Hematopoietic multipotent progenitor cell (in vitro differentiated cells): Measurements from ENCODE around the gene ELAC1. TPM values are rescaled to one million over a fixed set of nuclear protein-coding genes. Genes with fewer than 3 reads are reported as not detected.
"Not testable (repeated sequence)": the region's sequence is repeated elsewhere in the genome, so short reads cannot be mapped to it uniquely, and the experiment has no call there.

Experiments
- DNase-seq, 3 donors: peaks; one replicate each; pipeline ENCODE4 v3.0.0-alpha.2; 2011 to 2015; ENCODE audit warnings: low read depth in 2 of 3, low spot score in 2 of 3
- total RNA-seq: library from RNA; depleted of rRNA; stranded (reverse); fragments of >200 nt; gene quantifications from one replicate; pipeline ENCODE4 v1.2.3, GENCODE V29; 2012

ELAC1 gene, protein sequence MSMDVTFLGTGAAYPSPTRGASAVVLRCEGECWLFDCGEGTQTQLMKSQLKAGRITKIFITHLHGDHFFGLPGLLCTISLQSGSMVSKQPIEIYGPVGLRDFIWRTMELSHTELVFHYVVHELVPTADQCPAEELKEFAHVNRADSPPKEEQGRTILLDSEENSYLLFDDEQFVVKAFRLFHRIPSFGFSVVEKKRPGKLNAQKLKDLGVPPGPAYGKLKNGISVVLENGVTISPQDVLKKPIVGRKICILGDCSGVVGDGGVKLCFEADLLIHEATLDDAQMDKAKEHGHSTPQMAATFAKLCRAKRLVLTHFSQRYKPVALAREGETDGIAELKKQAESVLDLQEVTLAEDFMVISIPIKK
- 5.9 TPM for total RNA-seq

DNA sequence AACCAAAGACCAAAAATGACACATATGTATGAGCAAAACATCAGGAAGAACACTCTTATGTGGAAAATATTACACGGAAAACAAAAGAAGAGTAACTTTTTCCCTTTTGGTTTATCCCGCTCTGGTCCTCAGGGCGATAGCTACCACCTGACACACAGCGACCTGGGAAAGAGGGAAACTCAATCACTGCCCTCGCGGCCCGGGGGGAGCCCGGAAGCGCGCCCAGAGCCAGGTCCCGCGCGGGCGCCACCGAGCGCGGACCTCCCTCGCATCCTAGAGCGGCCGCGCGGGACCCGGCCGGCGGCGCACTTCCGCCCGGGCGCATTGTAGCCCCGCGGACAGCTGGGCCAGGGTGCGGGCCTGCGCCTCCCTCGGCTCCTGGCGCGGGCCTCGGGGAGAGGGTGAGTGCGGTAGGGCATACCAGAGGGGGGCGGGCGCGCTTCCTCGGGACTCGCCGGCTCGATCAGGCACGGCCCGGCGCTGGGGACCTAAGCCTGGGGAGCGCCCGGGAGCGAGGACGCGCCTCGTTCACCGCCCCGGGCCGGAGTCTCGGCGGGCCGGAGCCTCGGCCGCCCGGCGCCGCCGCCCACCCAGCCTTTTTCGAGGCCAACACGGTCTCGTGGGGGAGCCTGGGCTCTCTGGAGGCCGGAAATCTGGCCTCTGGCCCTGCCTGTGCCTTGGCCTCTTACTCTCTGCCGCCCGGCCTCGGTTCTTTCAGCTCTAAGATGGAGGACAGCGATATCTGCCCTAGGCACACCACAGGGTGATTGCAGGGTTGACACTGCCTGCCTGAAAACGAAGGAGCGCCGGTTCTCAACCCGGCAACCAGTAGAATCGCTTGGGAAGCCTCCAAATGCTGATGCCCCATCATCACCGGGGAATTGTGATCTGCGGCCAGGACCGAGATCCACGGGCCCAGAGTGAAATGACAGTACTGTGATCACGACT lies at the start of gene ELAC1:
Gene ELAC1 (plus strand): TSS at position 327 of the 948 bp plus-strand sequence. CDS start 6,365 bp downstream, outside the sequence.
- peak; percentile 49 to 78 (median 75) for DNase-seq

DNA sequence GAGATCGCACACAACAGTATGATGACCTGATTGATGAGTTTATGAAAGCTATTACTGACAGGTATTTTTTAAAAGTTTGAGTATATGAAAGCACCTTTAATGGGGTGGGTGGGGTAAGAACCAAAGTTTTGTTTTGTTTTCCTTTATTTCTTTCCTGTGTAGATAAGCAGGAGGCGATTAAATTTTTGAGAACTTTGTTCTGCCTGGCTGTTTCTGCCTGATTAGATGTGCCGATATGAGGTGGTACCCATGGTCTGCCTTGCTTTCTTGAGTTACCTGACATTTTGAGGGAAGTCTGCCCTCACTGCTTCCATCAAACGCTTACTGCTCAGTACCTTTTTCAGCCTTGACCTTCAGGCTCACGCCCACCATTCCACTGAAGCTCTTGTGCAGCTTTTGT lies 49.7 kb upstream of the ELAC1 start:
- DNase-seq, result no peak

DNA sequence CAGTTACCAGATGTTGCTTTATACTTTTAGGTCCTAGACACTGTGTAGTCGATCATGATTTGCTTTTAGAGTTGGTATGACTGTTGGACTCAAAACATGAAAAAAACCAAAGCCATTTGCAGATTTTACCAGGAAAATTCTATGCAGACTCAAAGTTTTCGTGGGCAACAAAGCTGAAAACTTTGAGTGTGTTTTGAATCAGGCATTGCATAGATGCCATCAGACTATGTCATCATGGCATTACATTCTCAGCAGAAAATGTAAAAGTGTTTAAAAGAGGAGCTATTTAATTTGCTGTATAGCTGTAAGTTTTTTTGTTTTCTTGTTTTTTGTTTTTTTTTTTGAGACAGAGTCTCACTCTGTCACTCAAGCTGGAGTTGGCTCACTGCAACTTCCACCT lies 43.5 kb upstream of the ELAC1 start:
- no peak for DNase-seq

DNA sequence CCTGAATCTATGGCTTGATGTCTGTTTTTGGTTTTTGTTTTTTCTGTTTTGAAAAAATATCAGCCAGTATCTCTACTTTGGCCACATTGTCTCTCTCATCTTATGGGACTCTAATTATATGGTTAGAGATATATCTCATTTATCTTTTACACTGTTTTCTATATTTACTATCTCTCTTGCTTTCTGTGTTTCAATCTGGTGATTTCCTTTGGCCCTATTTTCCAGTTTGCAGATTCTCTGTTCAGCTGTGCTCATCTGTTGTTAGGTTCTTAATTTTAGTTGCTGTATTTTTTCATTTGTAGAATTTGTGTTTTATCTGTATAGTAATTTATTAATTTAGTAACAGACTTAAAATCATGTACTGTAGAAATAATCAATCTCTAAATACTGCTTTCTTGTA lies 41.3 kb upstream of the ELAC1 start:
- no peak for DNase-seq

DNA sequence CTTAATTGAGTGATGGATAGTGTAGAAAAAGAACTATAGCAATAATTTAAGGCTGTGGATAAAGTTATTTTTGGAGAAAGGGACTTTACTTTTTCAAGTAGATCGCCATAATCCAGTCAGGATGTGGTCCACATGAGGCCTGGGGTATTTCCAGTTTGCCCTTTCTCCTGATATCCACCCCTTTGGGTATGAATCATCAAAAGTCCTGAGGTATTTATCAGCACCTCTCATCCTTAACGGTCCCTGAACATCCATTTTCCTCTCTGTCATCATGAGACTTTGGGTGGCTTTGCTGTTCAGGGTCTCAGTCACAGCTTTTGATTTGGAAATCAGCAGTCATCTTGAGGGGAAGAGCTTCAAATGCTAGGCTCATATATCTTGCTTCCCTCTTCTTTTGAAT lies 39.3 kb upstream of the ELAC1 start:
- no peak for DNase-seq

DNA sequence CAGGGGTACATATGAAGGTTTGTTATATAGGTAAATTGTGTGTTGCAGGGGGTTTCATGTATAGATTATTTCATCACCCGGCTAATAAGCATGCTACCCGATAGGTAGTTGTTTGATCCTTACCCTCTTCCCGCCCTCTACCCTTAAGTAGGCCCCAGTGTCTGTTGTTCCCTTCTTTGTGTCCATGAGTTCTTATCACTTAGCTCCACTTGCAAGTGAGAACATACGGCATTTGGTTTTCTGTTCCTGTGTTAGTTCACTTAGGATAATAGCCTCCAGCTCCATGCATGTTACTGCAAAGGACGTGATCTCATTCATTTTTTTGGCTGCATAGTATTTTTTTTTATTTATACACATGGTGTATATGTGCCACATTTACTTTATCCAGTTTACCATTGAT lies 34.2 kb upstream of the ELAC1 start:
- no peak for DNase-seq

DNA sequence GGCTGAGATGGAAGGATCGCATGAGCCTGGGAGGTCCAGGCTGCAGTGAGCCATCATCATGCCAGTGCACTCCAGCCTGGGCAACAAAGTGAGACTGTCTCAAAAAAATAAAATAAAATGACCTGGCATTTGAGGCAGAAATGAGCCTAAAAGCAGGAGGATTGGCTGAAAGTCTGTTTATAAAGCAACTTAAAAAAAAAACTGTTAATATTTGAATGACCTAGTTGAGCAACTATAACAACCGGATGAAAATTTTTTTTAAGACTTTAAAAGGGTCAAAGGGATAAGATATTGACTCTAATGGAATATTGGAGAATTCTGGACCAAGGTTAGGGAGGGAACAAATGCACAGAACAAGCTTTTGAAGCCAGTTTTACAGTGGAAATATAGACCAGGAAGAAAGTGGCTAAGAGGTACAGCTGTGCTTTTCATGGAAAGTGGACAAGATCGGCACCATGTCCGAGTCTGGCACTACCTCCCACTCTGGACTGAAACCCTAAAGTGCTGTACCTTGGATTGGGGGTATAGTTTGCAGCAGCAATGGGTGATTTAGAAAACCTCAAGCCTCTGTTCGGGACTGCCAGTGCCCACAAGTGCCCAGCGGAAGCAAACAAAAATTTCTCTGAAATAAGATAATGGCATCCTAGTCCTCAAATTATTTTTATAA lies 33.2 kb upstream of the ELAC1 start:
- DNase-seq, result no peak

DNA sequence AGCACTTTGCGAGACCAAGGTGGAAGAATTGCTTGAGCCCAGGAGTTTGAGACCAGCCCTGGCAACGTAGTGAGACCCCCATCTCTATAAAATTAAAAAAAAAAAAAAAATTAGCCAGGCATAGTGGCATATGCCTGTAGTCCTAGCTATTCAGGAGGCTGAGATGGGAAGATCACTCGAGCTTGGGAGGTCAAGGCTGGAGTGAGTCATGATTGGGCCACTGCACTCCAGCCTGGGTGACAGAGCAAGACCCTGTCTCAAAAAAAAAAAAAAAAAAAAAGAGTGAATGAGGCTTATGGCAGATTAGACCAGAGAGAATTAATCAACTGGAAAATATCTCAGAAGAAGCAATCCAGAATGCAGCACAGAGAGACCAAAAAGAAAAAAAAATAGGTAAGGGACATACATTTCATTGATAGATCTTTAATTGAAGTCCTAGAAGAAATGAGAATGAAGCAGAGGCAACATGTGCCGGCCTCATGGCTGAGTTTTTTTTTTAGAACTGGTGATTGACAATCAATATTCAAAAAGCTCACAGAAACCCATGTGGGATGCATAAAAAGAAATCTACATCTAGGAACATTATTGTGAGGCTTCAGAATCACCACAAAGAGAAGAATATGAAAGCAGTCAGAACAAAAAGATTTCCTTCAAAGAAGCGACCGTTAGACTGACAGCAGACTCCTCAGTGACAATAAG lies 32.2 kb upstream of the ELAC1 start:
- no peak for DNase-seq

DNA sequence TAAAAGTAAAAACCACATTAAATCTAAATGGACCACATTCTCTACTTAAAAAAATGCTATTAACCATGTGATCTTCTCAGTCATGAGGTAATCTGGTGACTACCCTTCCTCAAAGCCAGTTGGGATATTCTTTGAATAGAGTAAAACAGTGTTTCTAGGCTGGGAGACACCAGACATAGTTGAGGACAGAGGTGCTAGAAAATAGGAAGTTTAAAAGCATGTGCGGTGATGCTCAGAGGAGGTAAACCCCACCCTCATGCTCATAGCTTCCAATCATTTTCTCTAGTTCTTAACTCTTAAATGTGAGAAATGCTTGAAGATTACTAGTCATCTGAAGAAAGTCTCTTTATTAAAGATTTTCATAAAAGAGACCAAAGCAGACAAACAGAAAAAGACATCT lies 30.7 kb upstream of the ELAC1 start:
- DNase-seq, result no peak

DNA sequence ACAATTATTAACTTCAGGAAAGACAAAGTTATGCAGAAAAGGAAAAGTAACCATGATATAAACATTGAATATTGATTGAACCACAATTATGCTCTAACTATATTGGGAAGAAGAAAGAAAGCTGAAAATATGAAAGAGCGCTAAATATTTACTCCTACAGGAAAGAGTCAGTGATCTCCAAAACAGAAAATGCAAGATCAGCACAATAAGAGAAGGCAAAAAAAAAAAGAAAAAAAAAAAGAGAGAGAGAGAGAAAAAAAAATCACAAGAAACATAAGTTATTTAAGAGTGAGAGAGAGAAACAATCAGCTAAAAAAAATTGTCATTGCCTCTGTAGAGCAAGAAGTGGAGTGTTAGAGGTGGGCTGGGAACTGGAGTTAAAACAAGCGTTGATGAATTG lies 28.9 kb upstream of the ELAC1 start:
- no peak for DNase-seq

DNA sequence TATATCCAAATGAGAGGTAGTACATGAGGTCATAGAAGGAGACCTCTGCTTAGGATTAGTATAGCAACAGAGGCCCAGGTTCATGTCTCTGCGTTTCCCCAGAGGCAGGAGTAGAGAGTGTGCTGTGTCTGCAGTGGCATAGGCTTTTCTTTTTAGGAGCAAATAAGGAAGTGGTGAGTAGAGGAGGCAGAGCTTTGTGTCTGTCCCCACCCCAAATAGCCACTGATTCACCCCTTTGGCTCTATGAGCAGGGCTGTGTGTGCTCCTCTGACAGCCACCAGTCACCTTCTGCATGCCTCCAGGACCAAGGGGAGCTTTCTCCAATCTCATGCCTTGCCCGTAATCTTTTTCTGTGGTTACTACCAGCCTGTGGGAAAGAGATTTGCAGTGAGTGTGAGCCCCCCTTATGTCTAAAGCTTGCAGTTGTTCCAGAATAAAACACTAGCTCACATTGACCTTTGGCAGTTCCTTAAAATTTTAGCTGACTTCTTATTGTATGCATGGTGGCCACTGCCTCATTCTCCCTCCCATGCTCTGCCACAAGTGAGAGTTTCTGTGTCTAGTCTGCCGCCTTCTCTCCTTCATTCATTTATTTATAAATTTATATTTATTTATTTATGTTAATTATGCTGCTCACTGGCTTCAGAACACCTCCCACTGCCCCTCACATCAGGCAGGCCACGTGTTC lies 23.5 kb upstream of the ELAC1 start:
- peak in 1 of 3 donors; percentile 7 for DNase-seq

DNA sequence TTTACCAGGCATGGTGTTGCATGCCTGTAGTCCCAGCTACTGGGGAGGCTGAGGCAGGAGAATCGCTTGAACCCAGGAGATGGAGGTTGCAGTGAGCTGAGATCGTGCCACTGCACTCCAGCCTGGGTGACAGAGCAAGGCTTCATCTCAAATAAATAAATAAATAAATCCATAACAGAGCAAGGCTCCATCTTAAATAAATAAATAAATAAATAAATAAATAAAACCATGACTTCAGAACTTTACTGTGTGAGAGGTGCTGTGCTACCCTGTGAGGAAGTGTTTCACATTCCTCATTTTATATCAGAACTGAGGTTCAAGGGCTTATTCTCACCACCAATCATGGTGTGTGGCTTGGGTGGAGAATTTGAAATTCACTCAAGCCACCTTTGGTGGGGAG lies 21.9 kb upstream of the ELAC1 start:
- DNase-seq, result not testable (repeated sequence)

DNA sequence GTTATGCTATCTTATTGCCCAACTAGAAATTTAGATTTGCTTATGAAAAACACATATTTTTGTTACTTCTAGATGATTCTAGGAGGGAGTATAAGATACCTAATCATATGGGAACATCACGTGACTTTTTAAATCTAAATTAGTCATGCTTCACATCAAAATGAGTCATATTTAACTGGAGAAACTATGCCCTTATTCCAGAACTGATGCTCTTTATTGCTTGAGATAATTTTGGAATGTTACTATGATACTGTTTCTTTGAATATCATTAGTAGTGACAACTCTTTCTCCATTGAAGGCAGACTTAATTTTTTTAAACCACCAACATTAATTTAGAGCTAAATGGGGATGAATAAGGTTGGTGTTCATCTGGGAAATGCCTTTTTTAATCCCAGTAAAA lies 19.9 kb upstream of the ELAC1 start:
- DNase-seq, result no peak

DNA sequence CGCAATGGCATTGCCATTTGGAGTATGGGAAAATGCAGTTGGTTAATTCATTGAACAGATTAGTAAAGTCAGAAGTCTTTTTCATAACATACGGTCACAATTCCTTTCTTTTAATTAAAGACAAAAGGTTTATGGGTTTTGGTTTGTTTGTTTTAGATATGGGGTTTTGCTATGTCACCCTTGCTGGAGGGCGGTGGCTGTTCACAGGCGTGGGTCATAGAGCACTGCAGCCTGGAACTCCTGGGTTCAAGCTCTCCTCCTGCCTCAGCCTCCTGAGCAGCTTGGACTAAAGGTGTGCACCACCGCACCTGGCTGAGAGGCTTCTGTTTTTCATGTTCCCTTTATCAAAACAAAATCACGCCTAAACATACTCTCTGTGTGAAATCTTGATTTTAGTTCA lies 18.7 kb upstream of the ELAC1 start:
- no peak for DNase-seq

DNA sequence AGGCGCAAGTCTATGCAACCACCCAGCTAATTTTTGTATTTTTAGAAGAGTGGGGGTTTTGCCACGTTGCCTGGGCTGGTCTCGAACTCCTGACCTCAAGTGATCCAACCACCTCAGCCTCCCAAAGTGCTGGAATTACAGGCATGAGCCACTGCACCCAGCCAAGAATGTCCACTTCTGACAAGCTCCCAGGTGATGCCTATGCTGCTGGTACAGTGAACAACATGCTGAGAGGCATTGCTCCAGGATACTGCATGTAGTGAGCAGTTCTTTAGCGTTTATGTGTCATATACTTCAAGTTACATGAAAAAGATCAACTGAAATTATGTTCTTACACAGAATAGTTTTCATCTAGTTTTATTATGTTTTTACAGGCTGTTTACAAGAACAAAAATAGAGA lies 17.2 kb upstream of the ELAC1 start:
- no peak for DNase-seq

DNA sequence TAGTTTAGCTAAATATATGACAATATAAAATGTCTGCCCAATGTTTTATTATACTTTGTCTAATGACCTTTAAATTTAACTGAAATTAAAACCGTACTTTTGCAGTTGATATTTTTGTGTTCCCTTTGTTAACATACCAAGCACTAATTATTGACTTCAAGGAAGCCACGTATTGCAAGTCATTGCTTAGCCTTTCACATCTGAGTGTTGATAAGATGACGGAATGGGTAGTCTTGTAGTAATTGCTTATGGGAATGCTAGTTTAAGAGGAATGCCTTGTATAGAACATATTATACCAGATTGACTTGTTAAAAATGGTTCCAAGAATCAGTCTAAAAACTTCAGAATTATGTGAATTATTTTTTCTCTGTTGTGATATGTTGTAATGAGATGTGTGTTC lies 14.0 kb upstream of the ELAC1 start:
- no peak for DNase-seq

DNA sequence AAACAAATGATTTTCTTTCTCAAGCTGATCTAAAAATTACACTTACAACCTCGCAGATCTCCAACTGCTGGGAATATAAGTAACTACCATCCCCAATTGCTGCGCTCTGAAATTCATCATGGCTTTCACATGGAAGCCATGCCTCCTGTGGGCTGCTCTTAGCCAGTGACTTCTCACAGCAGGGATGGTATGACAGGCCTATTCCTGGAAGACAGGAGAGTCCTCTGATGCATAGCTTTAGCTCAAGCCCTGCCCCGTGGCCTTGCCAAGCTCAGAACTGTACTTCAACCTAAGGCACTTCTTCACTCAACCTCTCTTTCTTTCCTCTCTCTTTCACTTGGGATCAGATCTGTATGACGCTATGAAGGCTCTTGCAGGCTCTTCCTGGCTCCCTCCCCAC lies 12.6 kb upstream of the ELAC1 start:
- no peak for DNase-seq

DNA sequence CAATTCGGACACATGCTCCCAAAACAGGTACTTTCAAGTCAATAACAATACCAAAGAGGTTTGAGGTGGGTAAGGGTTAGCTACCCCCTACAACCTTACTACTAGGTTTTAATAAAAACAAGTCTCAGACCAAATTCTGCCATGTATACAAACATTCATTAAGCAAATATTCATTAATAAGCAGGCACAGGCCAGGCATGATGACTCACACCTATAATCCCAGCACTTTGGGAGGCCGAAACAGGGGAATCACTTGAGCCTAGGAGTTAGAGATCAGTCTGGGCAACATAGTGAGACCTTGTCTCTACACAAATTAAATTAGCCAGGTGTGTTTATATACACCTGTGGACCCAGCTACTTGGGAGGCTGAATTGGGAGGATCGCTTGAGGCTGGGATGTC lies 11.7 kb upstream of the ELAC1 start:
- DNase-seq, result no peak

DNA sequence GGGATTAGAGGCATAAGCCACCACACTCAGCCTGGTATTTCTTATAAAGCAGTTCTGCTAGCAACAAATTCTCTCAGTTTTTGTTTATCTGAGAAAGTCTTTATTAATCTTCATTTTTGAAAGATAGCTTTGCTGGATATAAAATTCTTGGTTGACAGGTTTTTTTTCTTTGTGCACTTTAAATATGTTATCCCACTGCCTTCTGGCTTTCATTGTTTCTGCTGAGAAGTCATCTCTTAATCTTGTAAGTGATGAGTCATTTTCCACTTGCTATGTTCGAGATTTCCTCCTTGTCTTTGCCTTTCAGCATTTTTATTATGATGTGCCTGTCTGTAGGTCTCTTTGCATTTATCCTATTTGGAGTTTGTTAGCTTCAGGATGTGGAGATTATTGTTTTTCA lies 5.9 kb upstream of the ELAC1 start:
- DNase-seq, result peak in 2 of 3 donors; percentile 19 to 49

DNA sequence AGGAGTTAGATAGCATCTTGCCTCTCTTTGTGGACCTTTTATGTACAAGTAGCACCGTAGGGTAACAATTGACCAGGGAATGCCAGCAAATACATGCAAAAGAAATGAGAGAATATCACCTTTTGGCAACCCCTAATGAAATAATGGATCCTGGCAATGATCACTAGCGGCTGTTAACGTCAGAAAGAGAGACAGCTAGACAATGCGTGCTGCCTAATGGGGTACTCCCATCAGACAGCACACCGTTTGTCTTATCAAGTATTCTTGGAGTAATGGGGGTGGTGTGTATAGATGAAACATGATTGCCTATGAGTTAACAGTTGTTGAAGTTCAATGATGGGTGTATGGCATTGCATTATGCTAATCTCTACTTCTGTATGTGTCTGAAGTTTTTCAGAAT lies 1.6 kb downstream of the ELAC1 start:
- DNase-seq, result no peak
